ENCODE data around the gene TFF3. TPM values are rescaled to one million over a fixed set of nuclear protein-coding genes. Genes with fewer than 3 reads are reported as not detected.
A peak's percentile ranks its signal among the peaks of the same experiment; 100 is the strongest.

TFF3 gene
- total RNA-seq, 1 experiment from 2014 or later, result 2.1 TPM

DNA sequence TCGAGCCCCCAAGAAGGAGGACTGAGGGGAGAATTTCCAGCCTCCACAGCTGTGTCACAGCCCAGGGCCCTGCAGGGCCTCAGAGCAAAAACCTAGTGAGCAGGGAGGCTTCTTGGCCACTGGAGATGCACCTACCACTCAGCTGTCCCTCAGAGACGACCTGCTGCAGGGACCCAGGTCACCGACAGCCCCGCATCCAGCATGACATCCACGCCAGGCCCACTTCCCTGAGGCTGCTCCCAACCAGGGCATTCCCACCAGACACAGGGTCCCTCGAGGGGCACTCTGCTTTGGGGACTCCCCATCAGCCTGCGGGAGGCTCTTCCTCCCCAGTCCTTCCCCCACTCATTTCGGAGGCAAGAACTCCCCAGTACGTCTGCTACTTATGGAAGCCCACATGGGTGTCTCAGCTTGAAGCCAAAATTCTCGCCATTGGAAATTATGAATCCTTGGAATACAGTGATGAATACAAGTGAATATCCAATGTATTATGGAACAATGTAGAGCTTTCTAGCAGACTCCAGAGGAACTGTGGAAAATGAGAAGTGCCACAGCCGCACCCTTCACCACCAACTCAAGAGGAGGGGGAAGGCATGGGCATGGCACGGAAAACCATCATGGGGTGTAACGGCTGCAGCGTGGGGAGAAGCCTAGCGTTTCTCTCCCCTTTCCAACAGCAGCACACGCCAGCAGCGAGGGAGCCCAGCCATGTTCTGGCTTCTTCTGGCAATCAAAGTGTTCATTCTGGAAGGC, 6.9 kb downstream of the TFF3 start:
- H3K36me3 ChIP-seq (replicated peaks; ENCODE audit: control insufficient read depth, insufficient read depth, low read length), result no peaks in the 10 kb centered on the region
- H3K27me3 ChIP-seq (ENCODE audit: control insufficient read depth, insufficient read depth, low read length), result peaks cover 2% of the 10 kb centered on the region
- DNase-seq, result peak; percentile 27
- H3K4me3 ChIP-seq (ENCODE audit: insufficient read depth, low read depth, low read length), result no peak overlapping the region

- no peaks in the 10 kb centered on the region for H3K36me3 ChIP-seq (replicated peaks; ENCODE audit: control insufficient read depth, insufficient read depth, low read length)
- no peak overlapping the region for H3K4me3 ChIP-seq (ENCODE audit: insufficient read depth, low read depth, low read length)
- no peak for DNase-seq
- H3K27me3 ChIP-seq (ENCODE audit: control insufficient read depth, insufficient read depth, low read length), result peaks cover 2% of the 10 kb centered on the region; the same call in 1 of the 2 replicates
These were observed 8.1 kb downstream of the TFF3 start for GRCh38 chr21:42307106-42307505.

DNA sequence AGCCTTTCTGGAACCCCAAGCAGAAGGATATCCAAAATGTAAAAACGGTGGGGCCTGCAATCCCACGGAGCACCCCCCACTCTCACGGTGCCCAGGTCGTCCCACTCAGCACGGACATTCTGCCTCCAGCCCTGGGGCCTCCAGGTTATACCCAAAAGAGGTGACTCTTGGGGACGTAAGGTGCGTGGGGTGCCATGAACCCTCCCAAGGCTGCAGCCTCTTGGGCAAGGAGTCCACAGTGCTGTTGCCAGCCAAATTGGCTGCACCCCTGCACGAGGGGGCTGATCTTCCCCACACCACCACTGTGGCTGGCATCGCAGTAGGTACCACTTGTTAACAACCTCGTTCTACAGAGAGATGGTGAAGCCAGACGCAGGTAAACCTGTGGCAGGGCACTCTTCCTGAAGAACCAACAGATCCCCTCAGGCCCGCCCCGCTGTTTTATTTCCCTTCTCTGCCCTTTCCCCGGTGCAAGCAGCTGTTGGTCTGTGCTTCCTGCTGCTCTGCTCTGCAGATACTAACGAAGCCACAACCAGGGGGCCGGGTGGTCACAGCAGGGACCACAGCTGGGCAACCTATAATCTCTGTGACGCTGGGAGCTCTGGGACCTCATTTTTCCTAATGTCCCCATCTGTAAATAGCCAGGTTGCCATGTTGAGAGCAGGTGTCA, 8.7 kb downstream of the TFF3 start:
- H3K36me3 ChIP-seq (replicated peaks; ENCODE audit: control insufficient read depth, insufficient read depth, low read length), result no peaks in the 10 kb centered on the region
- peaks cover 2% of the 10 kb centered on the region; the same call in 1 of the 2 replicates for H3K27me3 ChIP-seq (ENCODE audit: control insufficient read depth, insufficient read depth, low read length)
- H3K4me3 ChIP-seq (ENCODE audit: insufficient read depth, low read depth, low read length), result no peak overlapping the region
- no peak for DNase-seq

- no peak overlapping the region for H3K4me3 ChIP-seq (ENCODE audit: insufficient read depth, low read depth, low read length)
- DNase-seq, result no peak
These were observed 9.5 kb downstream of the TFF3 start for GRCh38 chr21:42305707-42306147.

GRCh38 chr21:42304556-42305454, 10.4 kb downstream of the TFF3 start:
- DNase-seq, result no peak
- Histone ChIP-seq H3K4me3 (ENCODE audit: insufficient read depth, low read depth, low read length) (no peak overlapping the region), H3K27me3 (ENCODE audit: control insufficient read depth, insufficient read depth, low read length) (no peaks in the 10 kb centered on the region), H3K36me3 (replicated peaks; ENCODE audit: control insufficient read depth, insufficient read depth, low read length) (no peaks in the 10 kb centered on the region)

More at GRCh38 chr21:42305707-42306147, 9.5 kb downstream of the TFF3 start:
- H3K36me3 ChIP-seq (replicated peaks; ENCODE audit: control insufficient read depth, insufficient read depth, low read length), result no peaks in the 10 kb centered on the region
- H3K27me3 ChIP-seq (ENCODE audit: control insufficient read depth, insufficient read depth, low read length), result peaks cover 2% of the 10 kb centered on the region; the same call in 1 of the 2 replicates

- no peak for DNase-seq
- Histone ChIP-seq H3K27me3 (ENCODE audit: control insufficient read depth, insufficient read depth, low read length) (no peaks in the 10 kb centered on the region), H3K4me3 (ENCODE audit: insufficient read depth, low read depth, low read length) (no peak overlapping the region), H3K36me3 (replicated peaks; ENCODE audit: control insufficient read depth, insufficient read depth, low read length) (no peaks in the 10 kb centered on the region)
These were observed 11.8 kb downstream of the TFF3 start for GRCh38 chr21:42303443-42303842.

- H3K27me3 ChIP-seq (ENCODE audit: control insufficient read depth, insufficient read depth, low read length), result no peaks in the 10 kb centered on the region
- no peak for DNase-seq
- no peak overlapping the region for H3K4me3 ChIP-seq (ENCODE audit: insufficient read depth, low read depth, low read length)
- no peaks in the 10 kb centered on the region for H3K36me3 ChIP-seq (replicated peaks; ENCODE audit: control insufficient read depth, insufficient read depth, low read length)
These were observed 12.4 kb downstream of the TFF3 start for GRCh38 chr21:42302794-42303193.

DNA sequence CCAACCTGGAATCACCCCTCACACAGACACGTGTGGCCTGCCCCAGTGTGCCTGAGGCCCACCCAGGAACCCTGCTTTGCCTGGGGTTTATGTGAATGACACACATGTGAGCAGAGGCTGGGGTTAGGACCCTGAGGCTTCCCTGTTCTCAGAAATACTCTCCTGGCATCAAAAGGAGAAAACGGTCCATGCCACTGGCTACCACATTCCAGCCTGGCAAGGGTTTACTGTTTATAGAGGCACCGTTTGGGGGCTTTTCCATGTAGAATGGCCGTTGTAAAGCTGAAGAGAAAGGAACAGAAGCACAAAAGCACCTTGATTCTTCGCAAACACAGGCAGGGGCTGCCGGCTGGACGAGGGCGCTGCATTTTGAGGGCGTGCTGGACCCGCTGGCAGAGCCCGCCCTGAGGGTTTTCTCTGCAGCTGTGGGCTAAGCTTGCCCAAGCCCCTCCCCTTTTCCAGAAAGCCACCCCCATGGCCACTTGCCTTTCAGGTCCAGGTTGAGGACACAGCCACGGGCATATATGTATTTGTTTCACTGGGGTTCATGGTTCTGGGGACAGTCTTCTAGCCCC, 13.0 kb downstream of the TFF3 start:
- no peaks in the 10 kb centered on the region for H3K36me3 ChIP-seq (replicated peaks; ENCODE audit: control insufficient read depth, insufficient read depth, low read length)
- H3K27me3 ChIP-seq (ENCODE audit: control insufficient read depth, insufficient read depth, low read length), result no peaks in the 10 kb centered on the region
- DNase-seq, result peak; percentile 71
- no peak overlapping the region for H3K4me3 ChIP-seq (ENCODE audit: insufficient read depth, low read depth, low read length)

DNA sequence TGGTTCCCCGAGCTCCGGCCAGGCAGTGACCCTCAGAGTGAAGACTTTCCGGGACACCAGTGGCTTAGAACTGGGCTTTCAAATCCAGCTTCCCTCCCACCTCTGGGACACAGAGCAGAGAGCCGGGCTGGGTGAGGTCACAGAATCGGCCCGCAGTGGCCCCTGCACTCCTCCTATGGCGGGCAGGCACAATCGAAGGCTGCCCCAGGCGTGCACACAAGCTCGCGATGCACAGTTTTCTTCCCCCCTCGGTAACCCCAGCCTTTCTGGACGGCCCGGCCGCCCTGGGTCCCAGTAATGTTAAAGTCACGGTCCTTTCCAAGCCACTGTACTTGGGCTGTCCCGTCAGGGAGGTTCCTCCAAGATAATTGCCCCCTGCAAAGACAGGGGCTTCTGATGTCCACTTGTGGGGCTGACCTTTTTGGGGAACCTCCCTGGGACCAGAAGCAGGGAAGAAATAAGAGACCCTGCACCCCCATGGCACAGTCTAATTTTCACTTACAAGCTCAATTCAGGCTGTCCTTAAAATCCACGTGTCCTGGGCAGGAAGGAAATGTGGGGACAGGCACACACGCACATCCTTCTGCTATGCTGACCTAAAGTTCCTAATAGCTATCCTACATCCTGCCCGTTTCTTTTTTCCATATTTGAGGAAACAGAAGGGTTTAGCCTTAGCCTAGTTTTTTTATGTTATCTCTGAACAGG, 13.7 kb downstream of the TFF3 start:
- no peaks in the 10 kb centered on the region for H3K27me3 ChIP-seq (ENCODE audit: control insufficient read depth, insufficient read depth, low read length)

DNA sequence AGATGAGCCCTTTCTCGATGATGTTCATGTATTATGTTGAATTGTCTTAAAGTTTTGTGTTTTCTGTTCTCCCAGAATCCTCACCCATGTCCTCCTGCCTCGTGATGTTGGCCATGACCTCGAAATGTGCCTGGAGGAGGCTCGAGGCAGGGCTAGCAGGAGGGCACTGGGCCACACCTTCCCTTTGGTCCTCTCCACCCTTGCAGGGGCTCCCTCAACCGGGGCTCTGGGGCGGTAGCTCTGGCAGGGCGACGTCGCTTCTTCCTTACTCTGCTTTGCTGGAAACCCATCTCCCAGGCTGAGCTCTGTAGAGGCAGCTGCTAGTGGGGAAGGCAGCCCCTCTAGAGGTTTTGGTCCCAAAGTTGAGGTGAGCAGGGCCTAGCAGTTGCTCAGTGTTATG, 14.3 kb downstream of the TFF3 start:
- Histone ChIP-seq H3K27me3 (ENCODE audit: control insufficient read depth, insufficient read depth, low read length) (no peaks in the 10 kb centered on the region), H3K36me3 (replicated peaks; ENCODE audit: control insufficient read depth, insufficient read depth, low read length) (no peaks in the 10 kb centered on the region), H3K4me3 (ENCODE audit: insufficient read depth, low read depth, low read length) (no peak overlapping the region)
- no peak for DNase-seq

More for the DNA sequence above, 13.7 kb downstream of the TFF3 start:
- no peaks in the 10 kb centered on the region for H3K36me3 ChIP-seq (replicated peaks; ENCODE audit: control insufficient read depth, insufficient read depth, low read length)
- H3K4me3 ChIP-seq (ENCODE audit: insufficient read depth, low read depth, low read length), result no peak overlapping the region
- no peak for DNase-seq

GRCh38 chr21:42300045-42300583, 15.1 kb downstream of the TFF3 start:
- Histone ChIP-seq H3K4me3 (ENCODE audit: insufficient read depth, low read depth, low read length) (no peak overlapping the region), H3K27me3 (ENCODE audit: control insufficient read depth, insufficient read depth, low read length) (no peaks in the 10 kb centered on the region)
- DNase-seq, result no peak

GRCh38 chr21:42299324-42300044, 15.7 kb downstream of the TFF3 start:
- H3K4me3 ChIP-seq (ENCODE audit: insufficient read depth, low read depth, low read length), result no peak overlapping the region
- no peaks in the 10 kb centered on the region for H3K36me3 ChIP-seq (replicated peaks; ENCODE audit: control insufficient read depth, insufficient read depth, low read length)
- H3K27me3 ChIP-seq (ENCODE audit: control insufficient read depth, insufficient read depth, low read length), result no peaks in the 10 kb centered on the region
- DNase-seq, result no peak

More at GRCh38 chr21:42300045-42300583, 15.1 kb downstream of the TFF3 start:
- H3K36me3 ChIP-seq (replicated peaks; ENCODE audit: control insufficient read depth, insufficient read depth, low read length), result no peaks in the 10 kb centered on the region

DNA sequence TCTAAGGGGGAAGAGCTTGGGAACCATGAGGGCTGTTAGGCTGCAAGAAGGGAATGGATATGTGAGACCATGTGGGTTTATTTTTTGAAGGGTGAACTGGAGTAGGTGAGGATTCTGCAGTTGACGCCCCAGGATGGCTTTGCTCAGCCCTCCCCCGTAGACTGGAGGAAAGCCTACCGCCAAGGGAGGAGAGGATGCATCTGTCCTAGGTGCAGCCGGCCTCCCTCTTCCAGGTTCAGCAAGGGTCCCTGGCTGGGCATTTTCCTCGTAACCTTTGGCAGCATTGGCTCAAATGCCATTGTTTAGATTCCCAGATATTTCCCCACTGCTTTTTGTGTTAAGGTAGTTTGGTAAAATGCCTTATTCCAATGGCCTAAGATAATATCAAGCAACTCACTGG, 16.6 kb downstream of the TFF3 start:
- no peak overlapping the region for H3K4me3 ChIP-seq (ENCODE audit: insufficient read depth, low read depth, low read length)
- H3K36me3 ChIP-seq (replicated peaks; ENCODE audit: control insufficient read depth, insufficient read depth, low read length), result no peaks in the 10 kb centered on the region
- no peaks in the 10 kb centered on the region for H3K27me3 ChIP-seq (ENCODE audit: control insufficient read depth, insufficient read depth, low read length)
- DNase-seq, result no peak
